ENCODE results near the gene PML.
A peak's percentile ranks its signal among the peaks of the same experiment; 100 is the strongest.

PML gene

DNA sequence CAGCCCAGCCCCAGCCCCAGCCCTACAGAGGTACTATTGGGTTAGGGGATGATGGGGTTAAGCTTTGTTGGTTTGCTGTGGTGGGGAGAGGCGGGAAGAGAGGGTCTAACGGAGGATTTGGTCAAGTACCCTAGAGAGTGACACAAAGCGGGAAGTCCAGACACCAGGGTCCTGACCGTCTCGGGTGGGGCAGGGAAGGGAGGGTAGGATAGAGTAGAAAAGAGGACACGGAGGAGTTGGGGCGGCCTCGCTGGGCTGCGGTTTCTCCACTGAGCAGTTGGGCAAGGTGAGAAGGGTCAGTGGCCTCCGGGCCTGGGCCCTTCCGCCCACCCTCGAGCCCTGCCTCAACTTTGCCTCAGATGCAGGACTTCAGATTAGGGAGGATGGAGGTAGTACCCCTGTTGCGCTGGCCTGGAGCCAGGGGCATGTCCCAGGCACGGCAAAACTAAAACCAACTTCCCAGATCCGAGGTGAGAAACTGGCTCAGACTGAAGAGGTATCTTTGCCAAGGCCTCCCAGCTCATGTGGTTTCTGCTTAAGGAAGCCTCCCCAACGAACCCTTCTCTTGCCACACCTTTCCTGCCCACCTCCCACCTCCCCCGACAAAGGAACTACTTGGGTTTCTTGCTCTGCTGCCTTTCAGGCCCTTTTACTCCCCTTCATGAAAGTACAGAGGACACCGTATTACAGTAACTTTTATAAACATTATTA lies 551 bp downstream of the PML start:
- Histone ChIP-seq H3K9me3 (ENCODE audit: insufficient read depth, low read depth, low read length) (no peaks in the 10 kb centered on the region), H3F3A (ENCODE audit: low read depth) (peaks cover 4% of the 10 kb centered on the region; the same call in 1 of the 2 replicates), H3K36me3 (ENCODE audit: insufficient read depth, low read length) (peaks cover 10% of the 10 kb centered on the region; the same call in 1 of the 2 replicates), H3K4me3 (ENCODE audit: low read length, poor library complexity, severe bottlenecking) (peak overlapping the region; percentile 90), H4K20me1 (ENCODE audit: insufficient read depth, low read length, poor library complexity, severe bottlenecking) (peaks cover 41% of the 10 kb centered on the region), H3K9ac (ENCODE audit: low read depth, low read length, poor library complexity, severe bottlenecking) (peak overlapping the region; percentile 98), H3K79me2 (ENCODE audit: insufficient read depth, low read length) (peaks cover 54% of the 10 kb centered on the region), H3K4me1 (ENCODE audit: insufficient read depth, low read length, poor library complexity, severe bottlenecking) (peaks cover 57% of the 10 kb centered on the region), H3K9me2 (replicated peaks; ENCODE audit: low read depth, low read length) (no peaks in the 10 kb centered on the region), H3K4me2 (ENCODE audit: low read depth, low read length, poor library complexity, severe bottlenecking) (peak overlapping the region; percentile 96), H2AFZ (ENCODE audit: low read length) (peak overlapping the region; percentile 25; the same call in 1 of the 2 replicates), H3K27me3 (ENCODE audit: insufficient read depth, low read length, poor library complexity, severe bottlenecking) (peaks cover 4% of the 10 kb centered on the region)
- TF ChIP-seq CTCF (conservative IDR thresholded peaks at IDR 0.05; ENCODE audit: low read length), result no peak
- no peak for TF ChIP-seq EZH2phosphoT487 (IDR thresholded peaks at IDR 0.05; ENCODE audit: borderline replicate concordance)

DNA sequence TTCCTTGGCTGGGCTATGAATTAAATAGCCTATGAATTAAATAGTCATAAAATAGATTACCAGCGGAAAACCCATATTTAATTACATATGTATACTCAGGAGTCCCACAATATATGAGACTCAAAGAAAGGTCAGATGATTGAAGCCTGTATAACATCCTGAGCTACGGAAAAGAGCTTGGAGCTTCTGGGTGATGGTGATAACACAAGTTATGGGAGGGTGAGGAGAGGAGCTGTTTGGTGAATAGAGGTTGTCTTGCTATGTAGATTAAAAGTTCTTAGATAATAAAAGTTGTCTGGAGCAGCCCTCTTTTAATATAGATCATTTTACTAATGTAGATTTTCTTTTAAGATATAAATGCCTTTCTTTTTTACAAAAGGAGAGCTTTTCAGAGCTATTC lies 1.8 kb downstream of the PML start:
- H3K9me2 ChIP-seq (replicated peaks; ENCODE audit: low read depth, low read length), result no peaks in the 10 kb centered on the region
- no peak for TF ChIP-seq EZH2phosphoT487 (IDR thresholded peaks at IDR 0.05; ENCODE audit: borderline replicate concordance)
- no peak for TF ChIP-seq CTCF (conservative IDR thresholded peaks at IDR 0.05; ENCODE audit: low read length)
- peak overlapping the region; percentile 98 for H3K9ac ChIP-seq (ENCODE audit: low read depth, low read length, poor library complexity, severe bottlenecking)
- H3K36me3 ChIP-seq (ENCODE audit: insufficient read depth, low read length), result peaks cover 10% of the 10 kb centered on the region; the same call in 1 of the 2 replicates
- H3K27me3 ChIP-seq (ENCODE audit: insufficient read depth, low read length, poor library complexity, severe bottlenecking), result peaks cover 4% of the 10 kb centered on the region
- peaks cover 66% of the 10 kb centered on the region for H3K79me2 ChIP-seq (ENCODE audit: insufficient read depth, low read length)
- peaks cover 4% of the 10 kb centered on the region; the same call in 1 of the 2 replicates for H3F3A ChIP-seq (ENCODE audit: low read depth)
- peaks cover 52% of the 10 kb centered on the region for H4K20me1 ChIP-seq (ENCODE audit: insufficient read depth, low read length, poor library complexity, severe bottlenecking)
- no peak overlapping the region for H2AFZ ChIP-seq (ENCODE audit: low read length)
- peak overlapping the region; percentile 90 for H3K4me3 ChIP-seq (ENCODE audit: low read length, poor library complexity, severe bottlenecking)
- H3K9me3 ChIP-seq (ENCODE audit: insufficient read depth, low read depth, low read length), result no peaks in the 10 kb centered on the region
- H3K4me1 ChIP-seq (ENCODE audit: insufficient read depth, low read length, poor library complexity, severe bottlenecking), result peaks cover 59% of the 10 kb centered on the region
- peak overlapping the region; percentile 96 for H3K4me2 ChIP-seq (ENCODE audit: low read depth, low read length, poor library complexity, severe bottlenecking)

GRCh38 chr15:73996939-73997338 lies 2.4 kb downstream of the PML start:
- H3K4me3 ChIP-seq (ENCODE audit: low read length, poor library complexity, severe bottlenecking), result peak overlapping the region; percentile 90
- peaks cover 56% of the 10 kb centered on the region for H4K20me1 ChIP-seq (ENCODE audit: insufficient read depth, low read length, poor library complexity, severe bottlenecking)
- TF ChIP-seq CTCF (conservative IDR thresholded peaks at IDR 0.05; ENCODE audit: low read length) (no peak), EZH2phosphoT487 (IDR thresholded peaks at IDR 0.05; ENCODE audit: borderline replicate concordance) (no peak)
- peaks cover 55% of the 10 kb centered on the region for H3K4me1 ChIP-seq (ENCODE audit: insufficient read depth, low read length, poor library complexity, severe bottlenecking)
- H3K9me3 ChIP-seq (ENCODE audit: insufficient read depth, low read depth, low read length), result no peaks in the 10 kb centered on the region
- H2AFZ ChIP-seq (ENCODE audit: low read length), result no peak overlapping the region
- peak overlapping the region; percentile 98 for H3K9ac ChIP-seq (ENCODE audit: low read depth, low read length, poor library complexity, severe bottlenecking)
- peaks cover 4% of the 10 kb centered on the region; the same call in 1 of the 2 replicates for H3F3A ChIP-seq (ENCODE audit: low read depth)
- no peaks in the 10 kb centered on the region for H3K9me2 ChIP-seq (replicated peaks; ENCODE audit: low read depth, low read length)
- peaks cover 73% of the 10 kb centered on the region for H3K79me2 ChIP-seq (ENCODE audit: insufficient read depth, low read length)
- peak overlapping the region; percentile 96 for H3K4me2 ChIP-seq (ENCODE audit: low read depth, low read length, poor library complexity, severe bottlenecking)
- H3K36me3 ChIP-seq (ENCODE audit: insufficient read depth, low read length), result peaks cover 15% of the 10 kb centered on the region; the same call in 1 of the 2 replicates
- H3K27me3 ChIP-seq (ENCODE audit: insufficient read depth, low read length, poor library complexity, severe bottlenecking), result peaks cover 4% of the 10 kb centered on the region

Data from Loucy (cell line).